ENCODE measurements around the gene ABCA7.

The ABCA7 gene, protein sequence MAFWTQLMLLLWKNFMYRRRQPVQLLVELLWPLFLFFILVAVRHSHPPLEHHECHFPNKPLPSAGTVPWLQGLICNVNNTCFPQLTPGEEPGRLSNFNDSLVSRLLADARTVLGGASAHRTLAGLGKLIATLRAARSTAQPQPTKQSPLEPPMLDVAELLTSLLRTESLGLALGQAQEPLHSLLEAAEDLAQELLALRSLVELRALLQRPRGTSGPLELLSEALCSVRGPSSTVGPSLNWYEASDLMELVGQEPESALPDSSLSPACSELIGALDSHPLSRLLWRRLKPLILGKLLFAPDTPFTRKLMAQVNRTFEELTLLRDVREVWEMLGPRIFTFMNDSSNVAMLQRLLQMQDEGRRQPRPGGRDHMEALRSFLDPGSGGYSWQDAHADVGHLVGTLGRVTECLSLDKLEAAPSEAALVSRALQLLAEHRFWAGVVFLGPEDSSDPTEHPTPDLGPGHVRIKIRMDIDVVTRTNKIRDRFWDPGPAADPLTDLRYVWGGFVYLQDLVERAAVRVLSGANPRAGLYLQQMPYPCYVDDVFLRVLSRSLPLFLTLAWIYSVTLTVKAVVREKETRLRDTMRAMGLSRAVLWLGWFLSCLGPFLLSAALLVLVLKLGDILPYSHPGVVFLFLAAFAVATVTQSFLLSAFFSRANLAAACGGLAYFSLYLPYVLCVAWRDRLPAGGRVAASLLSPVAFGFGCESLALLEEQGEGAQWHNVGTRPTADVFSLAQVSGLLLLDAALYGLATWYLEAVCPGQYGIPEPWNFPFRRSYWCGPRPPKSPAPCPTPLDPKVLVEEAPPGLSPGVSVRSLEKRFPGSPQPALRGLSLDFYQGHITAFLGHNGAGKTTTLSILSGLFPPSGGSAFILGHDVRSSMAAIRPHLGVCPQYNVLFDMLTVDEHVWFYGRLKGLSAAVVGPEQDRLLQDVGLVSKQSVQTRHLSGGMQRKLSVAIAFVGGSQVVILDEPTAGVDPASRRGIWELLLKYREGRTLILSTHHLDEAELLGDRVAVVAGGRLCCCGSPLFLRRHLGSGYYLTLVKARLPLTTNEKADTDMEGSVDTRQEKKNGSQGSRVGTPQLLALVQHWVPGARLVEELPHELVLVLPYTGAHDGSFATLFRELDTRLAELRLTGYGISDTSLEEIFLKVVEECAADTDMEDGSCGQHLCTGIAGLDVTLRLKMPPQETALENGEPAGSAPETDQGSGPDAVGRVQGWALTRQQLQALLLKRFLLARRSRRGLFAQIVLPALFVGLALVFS (N-terminal part only)

GRCh38 chr19:1039646-1040475 lies at the start of gene ABCA7:
Gene ABCA7 (plus strand): TSS chr19:1040107. CDS start chr19:1041362, 1,255 bp downstream.
- DNase-seq (ENCODE audit: low read depth in 2 of 3, low spot score in 1 of 3) = peak; percentile 99 to 100 (median 99)

GRCh38 chr19:990119-990571 lies 49.8 kb upstream of the ABCA7 start:
- DNase-seq (ENCODE audit: low read depth in 2 of 3, low spot score in 1 of 3) = no peak

DNA sequence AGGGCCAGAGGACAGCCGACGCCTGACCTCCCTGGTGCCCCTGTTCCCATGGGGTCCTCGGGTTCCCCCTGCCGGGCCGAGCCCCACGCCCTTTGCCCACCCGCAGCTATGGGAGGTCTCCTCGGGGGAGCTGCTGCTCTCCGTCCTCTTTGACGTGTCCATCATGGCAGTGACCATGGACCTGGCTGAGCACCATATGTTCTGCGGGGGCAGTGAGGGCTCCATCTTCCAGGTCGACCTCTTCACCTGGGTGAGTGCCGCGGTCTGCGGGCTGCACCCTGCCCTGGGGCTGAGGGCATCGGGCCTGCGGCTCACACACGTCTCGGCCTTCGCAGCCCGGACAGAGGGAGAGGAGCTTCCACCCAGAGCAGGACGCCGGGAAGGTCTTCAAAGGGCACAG lies 49.2 kb upstream of the ABCA7 start:
- no peak for DNase-seq (ENCODE audit: low read depth in 2 of 3, low spot score in 1 of 3)

DNA sequence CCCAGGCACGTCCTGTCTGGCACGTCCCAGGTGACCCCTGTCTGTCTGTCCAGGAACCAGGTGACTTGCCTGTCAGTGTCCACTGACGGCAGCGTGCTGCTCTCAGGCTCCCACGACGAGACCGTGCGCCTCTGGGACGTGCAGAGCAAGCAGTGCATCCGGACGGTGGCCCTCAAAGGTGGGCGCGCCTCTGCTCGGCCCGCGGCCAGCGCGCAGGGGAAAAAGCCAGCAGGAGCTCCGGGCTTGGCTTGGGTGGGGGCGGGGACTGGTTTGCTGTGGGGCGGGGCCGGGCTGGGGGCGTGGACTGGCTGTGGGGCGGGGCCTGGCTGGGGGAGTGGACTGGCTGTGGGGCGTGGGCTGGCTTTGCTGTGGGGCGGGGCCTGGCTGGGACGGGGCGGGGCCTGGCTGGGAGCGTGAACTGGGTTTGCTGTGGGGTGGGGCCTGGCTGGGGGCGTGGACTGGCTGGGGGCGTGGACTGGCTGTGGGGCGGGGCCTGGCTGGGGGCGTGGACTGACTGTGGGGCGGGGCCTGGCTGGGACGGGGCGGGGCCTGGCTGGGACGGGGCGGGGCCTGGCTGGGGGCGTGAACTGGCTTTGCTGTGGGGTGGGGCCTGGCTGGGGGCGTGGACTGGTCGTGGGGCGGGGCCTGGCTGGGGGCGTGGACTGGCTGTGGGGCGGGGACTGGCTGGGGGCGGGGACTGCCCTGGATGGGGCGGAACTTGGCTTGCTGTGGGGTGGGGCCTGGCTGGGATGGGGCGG lies 48.6 kb upstream of the ABCA7 start:
- DNase-seq (ENCODE audit: low read depth in 2 of 3, low spot score in 1 of 3) = peak; percentile 60 to 81 (median 71)

DNA sequence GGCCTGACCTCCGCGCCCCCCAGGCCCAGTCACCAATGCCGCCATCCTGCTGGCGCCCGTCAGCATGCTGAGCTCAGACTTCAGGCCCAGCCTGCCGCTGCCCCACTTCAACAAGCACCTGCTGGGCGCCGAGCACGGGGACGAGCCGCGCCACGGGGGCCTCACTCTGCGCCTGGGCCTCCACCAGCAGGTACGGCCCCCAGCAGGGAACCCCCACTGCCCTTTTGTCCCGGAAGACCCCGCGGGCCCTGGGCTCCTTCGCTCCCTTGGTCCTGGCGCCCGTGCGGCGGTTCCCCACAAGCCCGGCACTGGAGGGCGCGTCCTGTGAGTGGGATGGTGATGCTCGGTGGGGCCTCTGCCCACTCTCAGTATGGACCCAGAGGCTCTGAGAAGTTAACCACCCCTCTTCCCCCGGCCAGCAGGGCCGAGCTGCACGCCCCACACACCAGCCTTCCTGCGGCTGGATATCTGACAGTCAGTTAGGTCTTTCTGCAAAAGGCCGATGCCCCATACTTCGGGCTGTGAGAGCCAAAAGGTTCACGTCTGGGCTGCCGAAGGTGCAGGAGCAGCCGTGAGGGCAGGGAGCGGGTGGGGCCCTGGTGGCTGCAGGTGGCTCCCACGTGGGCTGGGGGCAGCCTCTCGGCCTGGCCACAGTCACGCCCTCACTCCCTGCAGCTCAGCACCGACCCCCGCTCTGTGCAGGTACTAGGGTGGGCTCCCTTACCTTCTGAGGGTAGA lies 47.8 kb upstream of the ABCA7 start:
- no peak for DNase-seq (ENCODE audit: low read depth in 2 of 3, low spot score in 1 of 3)

DNA sequence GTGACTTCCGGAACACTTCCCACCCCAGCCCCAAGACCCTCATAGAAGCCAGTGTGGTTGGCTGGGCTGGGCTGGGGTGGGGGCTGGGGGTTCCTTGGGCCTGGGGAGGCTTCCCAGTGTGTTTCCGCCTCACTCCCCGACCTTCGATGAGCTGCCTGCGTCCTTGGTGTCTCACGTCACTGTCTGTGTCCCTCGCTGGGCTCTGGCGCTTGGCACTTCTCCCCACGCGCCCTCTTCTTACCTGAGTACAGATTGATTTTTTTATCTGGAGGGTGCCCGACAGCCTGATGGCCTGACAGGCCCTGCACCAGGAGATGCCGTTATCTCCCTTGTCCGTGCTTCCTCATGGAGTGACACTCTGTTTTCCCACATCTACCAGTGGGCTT lies 47.2 kb upstream of the ABCA7 start:
- no peak for DNase-seq (ENCODE audit: low read depth in 2 of 3, low spot score in 1 of 3)

- no peak for DNase-seq (ENCODE audit: low read depth in 2 of 3, low spot score in 1 of 3)
Observed at GRCh38 chr19:993361-993830, 46.5 kb upstream of the ABCA7 start.

GRCh38 chr19:993831-994393 lies 46.0 kb upstream of the ABCA7 start:
- DNase-seq (ENCODE audit: low read depth in 2 of 3, low spot score in 1 of 3) = no peak

GRCh38 chr19:994516-994915 lies 45.4 kb upstream of the ABCA7 start:
- no peak for DNase-seq (ENCODE audit: low read depth in 2 of 3, low spot score in 1 of 3)

DNA sequence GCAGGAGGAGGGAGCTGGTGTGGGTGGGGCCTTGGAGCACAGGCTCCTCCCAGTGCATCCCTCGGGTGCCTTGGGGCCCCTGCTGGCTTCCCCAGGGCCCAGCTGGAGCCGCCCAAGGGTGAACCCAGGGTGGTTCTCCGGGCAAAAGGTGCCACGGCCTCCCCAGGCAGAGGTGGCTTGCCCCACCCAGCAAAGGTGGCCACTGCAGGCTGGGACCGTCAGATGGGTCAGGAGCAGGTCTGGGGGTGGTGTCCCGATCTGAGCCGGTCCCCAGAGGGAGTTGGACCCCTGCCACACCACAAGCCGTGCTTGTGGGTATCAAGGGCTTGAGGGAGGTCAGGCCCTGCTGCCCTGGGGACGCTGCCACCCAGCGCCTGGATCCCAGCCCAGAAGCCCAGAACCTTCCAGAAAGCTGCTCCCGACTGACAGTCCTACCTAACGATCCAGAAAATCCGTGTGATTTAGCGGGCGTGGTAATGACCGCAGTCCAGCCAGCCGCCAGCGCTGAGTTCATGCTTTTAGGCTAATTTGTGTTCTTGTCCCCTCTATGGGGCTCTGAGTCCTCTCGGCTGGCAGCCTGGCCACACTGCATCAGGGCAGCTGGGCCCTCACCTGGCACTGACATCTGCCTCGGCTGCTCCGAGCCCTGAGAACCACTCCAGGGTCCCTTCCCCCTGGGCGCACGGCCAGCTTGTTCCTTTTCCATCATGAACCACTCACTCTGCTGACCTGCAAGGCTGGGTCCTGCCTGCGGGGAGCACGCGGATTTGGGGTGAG lies 44.7 kb upstream of the ABCA7 start:
- DNase-seq (ENCODE audit: low read depth in 2 of 3, low spot score in 1 of 3) = no peak

GRCh38 chr19:996051-996838 lies 43.7 kb upstream of the ABCA7 start:
- DNase-seq (ENCODE audit: low read depth in 2 of 3, low spot score in 1 of 3) = peak in 2 of 3 donors; percentile 45 to 50

DNA sequence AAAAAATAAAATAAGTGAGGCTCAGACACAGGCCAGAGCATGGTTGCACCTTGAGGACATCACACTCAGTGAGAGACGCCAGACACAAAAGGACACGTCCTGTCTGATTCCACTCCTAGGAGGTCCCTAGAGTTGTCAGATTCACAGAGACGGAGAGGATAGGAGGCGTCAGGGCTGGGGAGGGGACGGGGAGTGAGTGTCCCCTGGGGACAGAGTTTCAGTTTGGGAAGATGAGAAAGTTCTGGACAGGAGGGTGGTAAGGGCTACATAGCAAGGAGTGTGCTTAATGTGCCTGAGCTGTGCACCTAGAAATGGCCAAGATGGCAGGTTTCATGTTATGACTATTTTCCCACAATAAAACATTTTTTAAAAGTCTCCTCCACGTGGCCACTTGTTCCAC lies 41.8 kb upstream of the ABCA7 start:
- no peak for DNase-seq (ENCODE audit: low read depth in 2 of 3, low spot score in 1 of 3)

- DNase-seq (ENCODE audit: low read depth in 2 of 3, low spot score in 1 of 3) = no peak
Observed at GRCh38 chr19:999379-999719, 40.6 kb upstream of the ABCA7 start.

GRCh38 chr19:1000095-1000494 lies 39.8 kb upstream of the ABCA7 start, which contains the start of gene GRIN3B:
Gene GRIN3B (plus strand): TSS chr19:1000419. CDS start chr19:1000438, 19 bp downstream.
- peak; percentile 63 to 70 (median 65) for DNase-seq (ENCODE audit: low read depth in 2 of 3, low spot score in 1 of 3)

DNA sequence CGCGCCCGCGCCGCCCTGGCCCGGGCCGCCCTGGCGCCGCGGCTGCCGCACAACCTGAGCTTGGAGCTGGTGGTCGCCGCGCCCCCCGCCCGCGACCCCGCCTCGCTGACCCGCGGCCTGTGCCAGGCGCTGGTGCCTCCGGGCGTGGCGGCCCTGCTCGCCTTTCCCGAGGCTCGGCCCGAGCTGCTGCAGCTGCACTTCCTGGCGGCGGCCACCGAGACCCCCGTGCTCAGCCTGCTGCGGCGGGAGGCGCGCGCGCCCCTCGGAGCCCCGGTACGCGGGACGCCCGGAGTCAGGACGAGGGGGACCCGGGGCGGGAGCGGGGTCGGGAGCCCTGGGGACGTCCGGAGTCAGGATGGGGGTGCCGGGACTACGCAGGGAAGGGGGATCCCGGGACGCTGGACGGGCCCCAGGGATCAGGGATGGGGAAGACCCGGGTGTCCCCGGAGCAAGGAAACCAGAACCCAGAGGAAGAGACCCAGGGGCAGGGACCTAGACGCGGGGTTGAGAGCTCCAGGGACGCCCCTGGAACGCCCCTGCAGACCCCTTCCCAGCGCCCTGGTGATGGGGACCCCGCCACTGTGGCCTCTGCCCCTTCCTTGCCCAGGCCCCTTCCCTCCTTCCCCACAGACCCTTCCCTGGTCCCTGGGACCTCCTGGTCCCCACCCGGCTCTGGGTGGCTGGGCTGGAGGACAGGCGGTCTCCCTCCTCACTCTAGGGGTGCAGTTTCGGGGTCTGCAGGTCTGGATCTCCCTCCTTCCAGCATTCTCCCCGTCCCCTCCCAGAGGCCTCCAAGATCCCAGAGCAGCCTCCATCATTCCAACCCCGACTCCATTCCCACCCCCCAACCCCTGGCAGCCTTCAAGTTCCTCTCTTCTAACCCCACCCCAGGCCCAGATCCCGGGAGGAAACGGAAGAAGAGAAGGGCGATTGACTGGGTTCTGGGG lies 39.0 kb upstream of the ABCA7 start:
- no peak for DNase-seq (ENCODE audit: low read depth in 2 of 3, low spot score in 1 of 3)

Data from stimulated activated CD4-positive, alpha-beta T cell treated with anti-CD3 and anti-CD28 coated beads, Interleukin-12 subunit alpha, Interleukin-12 subunit beta, amount 100 ng/mL, for 48 hours (primary cell).